ENCODE data around the gene SIGLEC14. TPM values are rescaled to one million over a fixed set of nuclear protein-coding genes. Genes with fewer than 3 reads are reported as not detected.

Gene SIGLEC14, protein sequence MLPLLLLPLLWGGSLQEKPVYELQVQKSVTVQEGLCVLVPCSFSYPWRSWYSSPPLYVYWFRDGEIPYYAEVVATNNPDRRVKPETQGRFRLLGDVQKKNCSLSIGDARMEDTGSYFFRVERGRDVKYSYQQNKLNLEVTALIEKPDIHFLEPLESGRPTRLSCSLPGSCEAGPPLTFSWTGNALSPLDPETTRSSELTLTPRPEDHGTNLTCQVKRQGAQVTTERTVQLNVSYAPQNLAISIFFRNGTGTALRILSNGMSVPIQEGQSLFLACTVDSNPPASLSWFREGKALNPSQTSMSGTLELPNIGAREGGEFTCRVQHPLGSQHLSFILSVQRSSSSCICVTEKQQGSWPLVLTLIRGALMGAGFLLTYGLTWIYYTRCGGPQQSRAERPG
- total RNA-seq = not detected in 2 replicates

DNA sequence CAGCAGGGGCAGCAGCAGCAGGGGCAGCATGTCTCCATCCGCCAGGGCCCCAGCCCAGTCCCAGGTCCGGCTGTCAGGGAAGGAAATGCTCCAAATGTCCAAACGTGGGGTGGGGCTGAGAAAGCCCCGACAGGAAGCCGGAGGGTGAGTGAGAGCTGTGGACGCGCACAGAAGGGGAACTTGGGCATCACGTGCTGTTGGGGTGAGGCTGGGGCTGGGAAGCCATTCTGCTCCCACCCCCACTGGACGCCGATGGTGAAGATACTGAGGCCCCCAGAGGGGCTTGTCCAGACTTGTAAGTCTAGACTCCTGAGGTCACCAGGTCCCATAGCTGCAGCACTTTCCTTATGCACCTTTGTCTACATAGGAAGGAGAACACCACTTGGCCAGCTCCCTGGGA is at the start of gene SIGLEC14:
Gene SIGLEC14 (minus strand): TSS at position 96 of the 400 bp plus-strand sequence. CDS start 66 bp downstream, at position 30.

DNA sequence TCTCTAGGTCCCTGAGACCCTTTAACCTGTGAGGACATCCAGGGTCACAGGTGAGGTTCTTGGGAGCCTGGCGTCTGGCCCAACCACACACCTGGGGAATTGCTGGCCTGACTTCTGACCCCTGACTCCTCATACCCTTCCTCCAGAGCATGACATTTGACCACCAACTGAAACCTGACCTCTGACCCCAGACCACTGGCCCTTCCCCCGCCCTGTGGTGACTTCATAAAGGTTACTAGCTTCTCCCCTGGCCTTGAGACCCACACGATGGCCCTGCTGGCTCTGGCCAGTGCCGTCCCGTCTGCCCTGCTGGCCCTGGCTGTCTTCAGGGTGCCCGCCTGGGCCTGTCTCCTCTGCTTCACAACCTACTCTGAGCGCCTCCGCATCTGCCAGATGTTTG is 46.6 kb upstream of the SIGLEC14 start, which contains the start of gene SPACA6:
Gene SPACA6 (plus strand): TSS at position 71 of the 400 bp plus-strand sequence. CDS start 197 bp downstream, at position 268.

DNA sequence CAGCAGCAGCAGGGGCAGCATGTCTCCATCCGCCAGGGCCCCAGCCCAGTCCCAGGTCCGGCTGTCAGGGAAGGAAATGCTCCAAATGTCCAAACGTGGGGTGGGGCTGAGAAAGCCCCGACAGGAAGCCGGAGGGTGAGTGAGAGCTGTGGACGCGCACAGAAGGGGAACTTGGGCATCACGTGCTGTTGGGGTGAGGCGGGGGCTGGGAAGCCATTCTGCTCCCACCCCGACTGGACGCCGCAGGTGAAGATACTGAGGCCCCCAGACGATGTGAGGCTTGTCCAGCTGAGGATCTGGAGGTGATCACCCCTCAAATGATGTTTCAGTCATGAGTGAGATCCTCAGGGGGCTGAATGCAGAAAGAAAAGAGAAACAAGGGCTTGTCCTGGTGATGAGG is 16.3 kb downstream of the SIGLEC14 start, which contains the start of gene SIGLEC5:
Gene SIGLEC5 (minus strand): TSS at position 87 of the 400 bp plus-strand sequence. CDS start 66 bp downstream, at position 21.

Other genes with a start within 250 kb of the SIGLEC14 start
- not detected in 2 replicates for gene SIGLEC10, start 229.2 kb downstream of the SIGLEC14 start, total RNA-seq
- gene SIGLEC8, start 188.4 kb downstream of the SIGLEC14 start, total RNA-seq = not detected in 2 replicates
- gene CEACAM18, start 168.3 kb downstream of the SIGLEC14 start, total RNA-seq = not detected in 2 replicates
- gene SIGLEC12, start 145.0 kb downstream of the SIGLEC14 start, total RNA-seq = not detected in 2 replicates
- not detected in 2 replicates for gene SIGLEC6, start 115.2 kb downstream of the SIGLEC14 start, total RNA-seq
- gene ZNF175, start 75.5 kb downstream of the SIGLEC14 start, total RNA-seq = 4.3 and 6.6 TPM in 2 replicates
- gene SIGLEC5, start 16.4 kb downstream of the SIGLEC14 start, total RNA-seq = not detected in 2 replicates
- gene SPACA6, start 46.5 kb upstream of the SIGLEC14 start, total RNA-seq = 4.9 and 6.6 TPM in 2 replicates
- gene HAS1, start 77.2 kb upstream of the SIGLEC14 start, total RNA-seq = not detected in 2 replicates
- gene FPR1, start 105.1 kb upstream of the SIGLEC14 start, total RNA-seq = 0.44 TPM in 1 of 2 replicates, not detected in the other
- gene FPR2, start 114.4 kb upstream of the SIGLEC14 start, total RNA-seq = 0.44 TPM in 1 of 2 replicates, not detected in the other
- 0.44 TPM in 1 of 2 replicates, not detected in the other for gene FPR3, start 148.3 kb upstream of the SIGLEC14 start, total RNA-seq
- gene ZNF577, start 241.1 kb upstream of the SIGLEC14 start, total RNA-seq = 9.6 and 25.3 TPM in 2 replicates